HL-60 (cell line): Measurements from ENCODE around the gene ADAMTS8.

Experiments
- DNase-seq, 2 experiments: peaks; one replicate each; pipeline ENCODE4 v3.0.0-alpha.2; 2010 to 2020; ENCODE audit warnings: low read depth in 1 of 2, low spot score in 1 of 2
- H3K27ac ChIP-seq: fragments of 250-450 bp; sonication (Bioruptor Pico); replicated peaks from 2 replicates; pipeline ENCODE4 v1.5.1; 2020; ENCODE audit warnings: mild to moderate bottlenecking, moderate library complexity
- H3K27me3 ChIP-seq: fragments of 250-450 bp; sonication (Bioruptor Pico); 2 replicates; pipeline ENCODE4 v1.5.1; 2021; ENCODE audit warnings: mild to moderate bottlenecking, moderate library complexity; ENCODE audit not compliant: insufficient read depth, poor library complexity, severe bottlenecking
- H3K4me3 ChIP-seq: replicated peaks from 2 replicates; pipeline ENCODE4 v1.5.1; 2011; ENCODE audit warnings: mild to moderate bottlenecking, control low read depth, low read length; ENCODE audit not compliant: insufficient read depth
- CTCF ChIP-seq: IDR thresholded peaks from one replicate; pipeline ENCODE4 v1.5.1; 2011; ENCODE audit warnings: low read length, control low read depth, inconsistent platforms; ENCODE audit not compliant: insufficient read depth
- GABPA ChIP-seq: IDR thresholded peaks from 2 replicates; pipeline ENCODE4 v1.6.1; 2012; ENCODE audit warnings: low read depth
- POLR2AphosphoS5 ChIP-seq: IDR thresholded peaks from 2 replicates; pipeline ENCODE4 v1.6.1; 2012; ENCODE audit warnings: low read depth
- REST ChIP-seq: IDR thresholded peaks from 2 replicates; pipeline ENCODE4 v1.6.1; 2012; ENCODE audit warnings: low read depth; ENCODE audit not compliant: insufficient replicate concordance
- SPI1 ChIP-seq: IDR thresholded peaks from 2 replicates; pipeline ENCODE4 v1.6.1; 2012; ENCODE audit warnings: low read depth, mild to moderate bottlenecking, borderline replicate concordance

Gene ADAMTS8

GRCh38 chr11:130369713-130370112 is 58.7 kb downstream of the ADAMTS8 start:
- TF ChIP-seq GABPA (no peak), REST (no peak), CTCF (no peak), SPI1 (no peak), POLR2AphosphoS5 (no peak)
- no peak for DNase-seq
- H3K27ac ChIP-seq: no peak overlapping the region
- H3K4me3 ChIP-seq: no peak overlapping the region
- no peaks in the 10 kb centered on the region for H3K27me3 ChIP-seq

- no peak for DNase-seq
- Histone ChIP-seq H3K4me3 (no peak overlapping the region), H3K27ac (no peak overlapping the region), H3K27me3 (no peaks in the 10 kb centered on the region)
- no peak for TF ChIP-seq POLR2AphosphoS5
- TF ChIP-seq REST: no peak
- no peak for TF ChIP-seq CTCF
- TF ChIP-seq SPI1: no peak
Observed at GRCh38 chr11:130369141-130369691, 59.2 kb downstream of the ADAMTS8 start.

- H3K27me3 ChIP-seq: no peaks in the 10 kb centered on the region
- no peak overlapping the region for H3K4me3 ChIP-seq
- H3K27ac ChIP-seq: no peak overlapping the region
- no peak for DNase-seq
- TF ChIP-seq REST (no peak), GABPA (no peak), SPI1 (peak; percentile 4; the same call in 1 of the 2 replicates)
Observed at GRCh38 chr11:130359419-130359818, 69.0 kb downstream of the ADAMTS8 start.

- Histone ChIP-seq H3K27ac (no peak overlapping the region), H3K4me3 (no peak overlapping the region), H3K27me3 (no peaks in the 10 kb centered on the region)
- TF ChIP-seq REST (no peak), POLR2AphosphoS5 (no peak), GABPA (no peak), SPI1 (no peak)
- no peak for DNase-seq
Observed at GRCh38 chr11:130358398-130358797, 70.0 kb downstream of the ADAMTS8 start.
